ENCODE results near the gene CFAP57.

The CFAP57 gene

DNA sequence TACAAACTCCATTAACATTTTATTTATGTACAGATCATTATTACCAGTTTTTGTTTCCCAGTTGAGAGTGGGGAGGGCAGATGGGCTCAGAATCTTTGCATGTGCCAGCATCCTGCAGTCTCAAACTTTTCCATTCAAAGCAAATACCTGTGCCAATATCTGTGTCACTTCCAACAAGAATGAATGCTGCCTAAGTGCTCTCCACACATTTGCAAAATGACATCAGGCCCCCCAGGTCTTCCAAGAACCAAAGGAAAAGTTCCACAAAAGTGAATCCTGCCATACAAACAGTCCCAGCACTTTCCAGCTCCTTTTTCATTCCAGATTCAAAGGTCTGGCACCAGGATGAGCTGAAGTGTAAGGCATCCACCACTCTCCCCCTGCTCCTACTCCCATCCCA is 127.0 kb downstream of the CFAP57 start:
- no peak for DNase-seq (ENCODE audit: low spot score)

DNA sequence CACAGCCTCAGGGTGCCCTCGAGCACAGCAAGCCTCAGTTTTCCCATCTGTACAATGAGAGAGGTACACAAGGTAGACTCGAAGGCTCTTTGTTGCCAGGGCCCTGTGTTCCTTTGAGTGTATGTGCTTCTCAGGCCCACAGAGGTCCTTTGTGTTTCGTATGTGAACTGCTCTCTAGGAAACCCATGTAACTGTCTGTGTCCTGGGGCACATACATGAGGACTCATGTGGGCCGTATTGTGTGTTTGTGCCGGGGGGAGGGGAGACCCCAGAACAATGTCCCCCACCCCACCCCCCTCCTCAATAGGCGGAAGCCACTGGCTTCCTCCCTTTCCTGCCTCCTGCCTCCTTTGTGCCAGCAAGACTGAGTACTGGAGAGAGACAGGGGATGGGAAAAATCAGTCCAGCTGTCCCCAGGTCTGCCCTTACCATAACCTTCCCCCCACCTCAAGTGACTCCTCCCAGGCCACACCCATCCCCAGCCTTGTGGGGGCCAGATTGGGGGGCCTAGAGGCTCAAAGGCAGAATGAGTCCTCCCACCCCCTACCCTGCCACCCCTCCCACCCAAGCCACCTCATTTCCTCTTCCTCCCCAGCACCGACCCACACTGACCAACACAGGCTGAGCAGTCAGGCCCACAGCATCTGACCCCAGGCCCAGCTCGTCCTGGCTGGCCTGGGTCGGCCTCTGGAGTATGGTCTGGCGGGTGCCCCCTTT is 128.4 kb downstream of the CFAP57 start, which contains the start of gene TIE1:
TSS of gene TIE1 (plus strand) at position 605 of the 717 bp plus-strand sequence. CDS start at position 695, 90 bp downstream.
- DNase-seq (ENCODE audit: low spot score): no peak

DNA sequence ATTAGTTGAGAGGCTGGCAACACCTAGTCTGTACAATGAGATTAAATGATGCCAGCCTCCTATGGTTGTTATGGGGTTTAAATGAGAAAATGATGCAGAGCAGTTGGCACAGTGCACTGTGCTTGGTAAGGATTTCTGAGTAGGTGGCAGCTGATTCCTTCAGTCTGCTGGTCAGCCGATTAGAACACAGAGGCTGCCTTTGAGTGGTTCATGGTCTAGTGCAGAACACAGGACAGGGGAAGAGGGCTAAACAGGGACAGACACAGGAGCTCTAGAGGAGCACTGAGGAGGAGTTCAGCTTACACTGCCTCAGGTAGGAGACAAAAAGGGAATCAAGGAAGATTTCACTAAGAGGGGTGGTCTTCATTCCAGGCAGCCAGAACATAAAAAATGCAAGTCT is 130.1 kb downstream of the CFAP57 start:
- no peak for DNase-seq (ENCODE audit: low spot score)

DNA sequence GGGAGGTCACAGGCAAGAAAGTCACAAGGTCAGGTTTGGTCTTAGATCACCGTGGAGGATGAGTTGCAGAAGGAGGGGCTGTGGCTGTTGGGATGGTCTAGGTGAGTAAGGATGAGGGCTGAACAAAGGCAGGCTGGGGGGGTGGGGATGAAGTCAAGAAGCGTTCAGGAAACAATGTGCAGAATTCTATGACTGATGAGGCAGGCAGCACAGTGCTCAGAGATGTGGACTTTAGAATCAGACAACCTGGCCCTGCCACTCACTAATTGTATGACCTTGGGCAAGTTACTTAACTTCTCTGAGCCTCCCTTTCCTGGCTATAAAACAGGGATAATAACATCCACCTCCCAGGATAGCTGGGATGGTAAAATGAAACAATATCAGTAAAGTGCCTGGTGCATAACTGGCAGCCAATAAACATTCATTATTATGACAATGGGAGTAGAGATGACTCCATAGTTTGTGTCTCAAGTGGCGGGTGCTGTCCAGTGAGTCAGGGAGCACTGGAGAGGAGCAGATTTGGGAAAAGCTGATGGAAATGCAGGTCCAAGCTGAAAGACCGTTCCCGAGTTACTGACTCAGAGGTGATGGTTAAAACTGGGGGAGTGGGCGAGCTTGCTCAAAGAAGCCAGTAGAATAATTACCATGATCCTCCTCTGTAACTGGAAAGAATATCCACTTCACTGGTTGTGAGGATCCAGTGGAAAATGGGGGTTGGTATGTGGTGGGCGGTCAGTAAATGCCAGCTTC is 130.8 kb downstream of the CFAP57 start:
- DNase-seq (ENCODE audit: low spot score): no peak

GRCh38 chr1:43303471-43304313 is 131.6 kb downstream of the CFAP57 start:
- DNase-seq (ENCODE audit: low spot score): no peak

Measured in cerebellar cortex (tissue), 1 donor.